A673 (cell line): ENCODE results near the gene CERS5. TPM values are rescaled to one million over a fixed set of nuclear protein-coding genes. Genes with fewer than 3 reads are reported as not detected.

Experiments used
- BruUV-seq: library from RNA; stranded (reverse); fragments of 400-500 nt; replicated peaks from 2 replicates; lab custom pipeline; 2021; lab: Mats Ljungman, UMichigan
- CTCF ChIA-PET: fragments of 300-600 bp; sonication (Branson Sonifier 250); formaldehyde crosslinking; loops from one replicate; lab custom pipeline; 2022; ENCODE audit warnings: antibody characterized with exemption; lab: Charles Lee
- POLR2A ChIA-PET: fragments of 300-600 bp; sonication (Branson Sonifier 250); formaldehyde crosslinking; loops from one replicate; lab custom pipeline; 2022; ENCODE audit warnings: antibody characterized with exemption; ENCODE audit not compliant: low non-redundant PET; lab: Charles Lee
- DNase-seq: peaks from one replicate; pipeline ENCODE4 v3.0.0-alpha.2; 2015; ENCODE audit warnings: low spot score
- H3K27ac ChIP-seq: fragments of 200-600 bp; sonication (generic); 2 replicates; pipeline ENCODE4 v1.5.1; 2016; ENCODE audit warnings: mixed run types, low read depth, mild to moderate bottlenecking, mixed read lengths, antibody characterized with exemption, low read length; ENCODE audit not compliant: poor library complexity, severe bottlenecking
- H3K27me3 ChIP-seq: fragments of 200-600 bp; sonication (generic); replicated peaks from 2 replicates; pipeline ENCODE4 v1.6.1; 2017; ENCODE audit warnings: mixed run types, low read depth, mild to moderate bottlenecking, mixed read lengths, antibody characterized with exemption, low read length; ENCODE audit not compliant: insufficient read depth, poor library complexity
- H3K36me3 ChIP-seq: fragments of 200-600 bp; sonication (generic); 2 replicates; pipeline ENCODE4 v1.6.1; 2016; ENCODE audit warnings: mixed run types, mild to moderate bottlenecking, mixed read lengths, antibody characterized with exemption, low read length; ENCODE audit not compliant: insufficient read depth, poor library complexity, severe bottlenecking
- H3K4me1 ChIP-seq: fragments of 200-600 bp; sonication (generic); 2 replicates; pipeline ENCODE4 v1.6.1; 2017; ENCODE audit warnings: mixed run types, mild to moderate bottlenecking, mixed read lengths, antibody characterized with exemption, low read length; ENCODE audit not compliant: insufficient read depth, poor library complexity, severe bottlenecking
- H3K4me3 ChIP-seq: fragments of 200-600 bp; sonication (generic); 2 replicates; pipeline ENCODE4 v1.5.1; 2016; ENCODE audit warnings: low read depth, mixed run types, mild to moderate bottlenecking, mixed read lengths, low read length; ENCODE audit not compliant: poor library complexity, severe bottlenecking
- H3K9me3 ChIP-seq: fragments of 200-600 bp; sonication (generic); 2 replicates; pipeline ENCODE4 v1.6.1; 2016; ENCODE audit warnings: mixed run types, low read depth, mild to moderate bottlenecking, mixed read lengths, antibody characterized with exemption, low read length; ENCODE audit not compliant: poor library complexity, severe bottlenecking
- EZH2 ChIP-seq: fragments of 200-600 bp; sonication (generic); IDR thresholded peaks from 2 replicates; pipeline ENCODE4 v1.6.1; 2017; ENCODE audit warnings: borderline replicate concordance, low read depth, mild to moderate bottlenecking, mixed read lengths, antibody characterized with exemption, low read length; ENCODE audit not compliant: poor library complexity, severe bottlenecking
- intact Hi-C: fragments of 100-400 bp; cut with micrococcal nuclease; formaldehyde crosslinking; loops from one replicate; pipeline ENCODE4 v1.10.0; 2022; ENCODE audit not compliant: unreplicated experiment
- total RNA-seq: library from RNA; stranded (reverse); gene quantifications from 2 replicates; pipeline ENCODE4 v1.2.3, GENCODE V29; 2021
- TF ChIP-seq, protein P1 (sequence below): fragments of 300-800, 200-600 bp; sonication (generic); conservative IDR thresholded peaks from 2 replicates; pipeline ENCODE4 v1.5.1; 2017; ENCODE audit warnings: low read depth, mild to moderate bottlenecking, antibody characterized with exemption, low read length, moderate library complexity, mixed read lengths

CERS5 gene
- total RNA-seq, 1 experiment from 2014 or later: 57.0 TPM

DNA sequence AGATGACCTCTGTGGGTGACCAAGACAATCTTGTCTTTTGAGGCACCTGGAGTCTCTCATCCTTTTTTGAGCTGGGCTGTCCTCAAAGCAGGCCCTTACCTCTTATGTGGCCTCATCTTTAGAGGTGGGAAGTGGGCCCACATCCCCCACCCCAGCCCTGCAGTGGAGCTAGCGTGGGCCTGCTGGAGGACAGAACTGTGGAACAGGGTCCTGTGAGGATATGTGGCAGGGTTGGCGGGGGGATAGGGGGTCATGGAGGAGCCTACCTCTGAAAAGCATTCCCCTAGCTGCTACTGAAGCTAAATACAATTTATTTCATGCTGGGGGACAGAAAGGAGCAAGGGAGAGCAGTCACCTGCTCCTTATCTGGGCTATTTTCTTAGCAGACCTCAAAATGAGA lies 63.8 kb downstream of the CERS5 start:
- intact Hi-C loops: no loop called here

GRCh38 chr12:50102646-50103309 lies 64.4 kb downstream of the CERS5 start:
- H3K36me3 ChIP-seq: peaks cover 28% of the 10 kb centered on the region
- ChIA-PET CTCF (interaction anchor here (0.6 to 2.5 kb wide), 4 partner anchors 9 to 73 kb away, joined by 3 to 21 read pairs (median 3); partner anchors contain the start of gene COX14), POLR2A (interaction anchor here (0.6 kb wide), 2 partner anchors 18 to 30 kb away, joined by 3 to 5 read pairs; partner anchors contain the start of gene SMARCD1)
- intact Hi-C loops: no loop called here
- H3K27ac ChIP-seq: no peak overlapping the region
- peaks cover 8% of the 10 kb centered on the region for H3K4me1 ChIP-seq
- H3K27me3 ChIP-seq: no peaks in the 10 kb centered on the region
- no peaks in the 10 kb centered on the region for H3K9me3 ChIP-seq
- BruUV-seq: no TSS peak
- H3K4me3 ChIP-seq: no peak overlapping the region
- TF ChIP-seq, protein P1, sequence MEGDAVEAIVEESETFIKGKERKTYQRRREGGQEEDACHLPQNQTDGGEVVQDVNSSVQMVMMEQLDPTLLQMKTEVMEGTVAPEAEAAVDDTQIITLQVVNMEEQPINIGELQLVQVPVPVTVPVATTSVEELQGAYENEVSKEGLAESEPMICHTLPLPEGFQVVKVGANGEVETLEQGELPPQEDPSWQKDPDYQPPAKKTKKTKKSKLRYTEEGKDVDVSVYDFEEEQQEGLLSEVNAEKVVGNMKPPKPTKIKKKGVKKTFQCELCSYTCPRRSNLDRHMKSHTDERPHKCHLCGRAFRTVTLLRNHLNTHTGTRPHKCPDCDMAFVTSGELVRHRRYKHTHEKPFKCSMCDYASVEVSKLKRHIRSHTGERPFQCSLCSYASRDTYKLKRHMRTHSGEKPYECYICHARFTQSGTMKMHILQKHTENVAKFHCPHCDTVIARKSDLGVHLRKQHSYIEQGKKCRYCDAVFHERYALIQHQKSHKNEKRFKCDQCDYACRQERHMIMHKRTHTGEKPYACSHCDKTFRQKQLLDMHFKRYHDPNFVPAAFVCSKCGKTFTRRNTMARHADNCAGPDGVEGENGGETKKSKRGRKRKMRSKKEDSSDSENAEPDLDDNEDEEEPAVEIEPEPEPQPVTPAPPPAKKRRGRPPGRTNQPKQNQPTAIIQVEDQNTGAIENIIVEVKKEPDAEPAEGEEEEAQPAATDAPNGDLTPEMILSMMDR: no peak
- no peak for TF ChIP-seq EZH2
- DNase-seq: no peak

More for the DNA sequence above, 63.8 kb downstream of the CERS5 start:
- TF ChIP-seq EZH2: no peak
- TF ChIP-seq, protein P1: no peak
- no TSS peak for BruUV-seq
- DNase-seq: no peak
- Histone ChIP-seq H3K4me3 (no peak overlapping the region), H3K36me3 (peaks cover 22% of the 10 kb centered on the region), H3K27me3 (no peaks in the 10 kb centered on the region), H3K9me3 (no peaks in the 10 kb centered on the region), H3K4me1 (peaks cover 8% of the 10 kb centered on the region), H3K27ac (no peak overlapping the region)
- ChIA-PET POLR2A (interaction anchor here (0.6 to 1.1 kb wide), 3 partner anchors 19 to 353 kb away, joined by 3 to 7 read pairs (median 3); no protein-coding TSS in a partner anchor), CTCF (interaction anchor here (0.7 to 1.2 kb wide), 4 partner anchors 8 to 19 kb away, joined by 3 read pairs; partner anchors contain the start of gene COX14)

DNA sequence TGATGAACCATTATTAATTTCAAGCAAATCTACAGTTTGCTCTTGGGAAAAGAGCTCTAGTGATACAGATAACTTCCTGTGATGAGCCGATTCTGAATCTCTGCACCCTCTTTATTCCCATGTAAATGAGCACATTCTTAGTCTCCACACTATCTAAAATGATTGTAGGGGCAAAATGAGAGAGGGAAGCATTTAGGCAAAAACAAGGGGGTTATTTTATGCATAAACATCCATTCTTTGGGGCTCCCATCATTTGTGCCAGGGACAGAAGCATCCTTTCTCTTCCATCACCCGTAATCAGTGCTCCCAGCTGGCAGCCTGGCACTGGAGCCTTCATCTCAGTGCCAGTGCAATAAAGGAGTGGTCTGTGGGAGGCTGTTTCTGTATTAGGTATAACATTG lies 65.0 kb downstream of the CERS5 start:
- no peak for DNase-seq
- Histone ChIP-seq H3K36me3 (peaks cover 33% of the 10 kb centered on the region), H3K9me3 (no peaks in the 10 kb centered on the region), H3K4me1 (peaks cover 8% of the 10 kb centered on the region), H3K4me3 (no peak overlapping the region), H3K27ac (no peak overlapping the region), H3K27me3 (no peaks in the 10 kb centered on the region)
- no peak for TF ChIP-seq EZH2
- TF ChIP-seq, protein P1: no peak
- no TSS peak for BruUV-seq
- ChIA-PET CTCF (interaction anchor here (0.6 to 2.5 kb wide), 4 partner anchors 9 to 74 kb away, joined by 3 to 21 read pairs (median 4); partner anchors contain the start of genes COX14 and SMARCD1), POLR2A (interaction anchor here (0.6 kb wide), 1 partner anchor 17 kb away, joined by 5 read pairs; the partner anchor contains the start of gene SMARCD1)
- intact Hi-C loops: no loop called here
